GM19239 (cell line): ENCODE data around the gene RBFOX2.
"Not testable (repeated sequence)": the region's sequence is repeated elsewhere in the genome, so short reads cannot be mapped to it uniquely, and the experiment has no call there.

Source experiments
- DNase-seq: peaks from one replicate; pipeline ENCODE4 v3.0.0; 2011; ENCODE audit warnings: low spot score; ENCODE audit not compliant: insufficient read length
- FAIRE-seq: peaks from 2 replicates; lab custom pipeline; 2011; peaks lifted over from hg19 to GRCh38; lab: Jason Lieb, UNC

RBFOX2 gene

GRCh38 chr22:35752006-35752862, 276.4 kb downstream of the RBFOX2 start:
- FAIRE-seq: no peak

GRCh38 chr22:35749808-35750207, 278.8 kb downstream of the RBFOX2 start:
- DNase-seq (no peak), FAIRE-seq (peak; percentile 88)

More at GRCh38 chr22:35752006-35752862, 276.4 kb downstream of the RBFOX2 start:
- DNase-seq: no peak

- FAIRE-seq (no peak), DNase-seq (no peak)
These were observed 281.5 kb downstream of the RBFOX2 start for GRCh38 chr22:35746946-35747703.

GRCh38 chr22:35746248-35746647, 282.4 kb downstream of the RBFOX2 start:
- DNase-seq (no peak), FAIRE-seq (no peak)

- no peak for FAIRE-seq
- DNase-seq: no peak
These were observed 285.2 kb downstream of the RBFOX2 start for GRCh38 chr22:35743326-35743860.

GRCh38 chr22:35742342-35743100, 286.1 kb downstream of the RBFOX2 start:
- no peak for DNase-seq
- FAIRE-seq: no peak

GRCh38 chr22:35740616-35741015, 288.0 kb downstream of the RBFOX2 start:
- no peak for FAIRE-seq

GRCh38 chr22:35739931-35740380, 288.7 kb downstream of the RBFOX2 start:
- no peak for DNase-seq
- FAIRE-seq: no peak

More at GRCh38 chr22:35740616-35741015, 288.0 kb downstream of the RBFOX2 start:
- no peak for DNase-seq

GRCh38 chr22:35739076-35739930, 289.3 kb downstream of the RBFOX2 start:
- no peak for FAIRE-seq

GRCh38 chr22:35737886-35738285, 290.7 kb downstream of the RBFOX2 start:
- not testable (repeated sequence) for FAIRE-seq

More at GRCh38 chr22:35739076-35739930, 289.3 kb downstream of the RBFOX2 start:
- DNase-seq: no peak

GRCh38 chr22:35736701-35737100, 291.9 kb downstream of the RBFOX2 start:
- no peak for FAIRE-seq
- no peak for DNase-seq

More at GRCh38 chr22:35737886-35738285, 290.7 kb downstream of the RBFOX2 start:
- DNase-seq: not testable (repeated sequence)

GRCh38 chr22:35736166-35736565, 292.5 kb downstream of the RBFOX2 start:
- DNase-seq (no peak), FAIRE-seq (no peak)

- no peak for FAIRE-seq
- no peak for DNase-seq
These were observed 293.1 kb downstream of the RBFOX2 start for GRCh38 chr22:35735542-35735941.

GRCh38 chr22:35734517-35734827, 294.2 kb downstream of the RBFOX2 start:
- FAIRE-seq (no peak), DNase-seq (no peak)

GRCh38 chr22:35733791-35734516, 294.7 kb downstream of the RBFOX2 start:
- no peak for FAIRE-seq

GRCh38 chr22:35733036-35733435, 295.6 kb downstream of the RBFOX2 start:
- FAIRE-seq (no peak), DNase-seq (no peak)

More at GRCh38 chr22:35733791-35734516, 294.7 kb downstream of the RBFOX2 start:
- DNase-seq: no peak

GRCh38 chr22:35732116-35732515, 296.5 kb downstream of the RBFOX2 start:
- no peak for FAIRE-seq
- no peak for DNase-seq

GRCh38 chr22:35731321-35731720, 297.3 kb downstream of the RBFOX2 start:
- no peak for DNase-seq
- FAIRE-seq: no peak

GRCh38 chr22:35729309-35729698, 299.3 kb downstream of the RBFOX2 start:
- FAIRE-seq (no peak), DNase-seq (no peak)
